ENCODE data around the gene PPARG. TPM values are rescaled to one million over a fixed set of nuclear protein-coding genes. Genes with fewer than 3 reads are reported as not detected.

Gene PPARG
- total and polyA plus RNA-seq, 10 donors, result 5.5 to 28.0 (median 19.4) TPM

DNA sequence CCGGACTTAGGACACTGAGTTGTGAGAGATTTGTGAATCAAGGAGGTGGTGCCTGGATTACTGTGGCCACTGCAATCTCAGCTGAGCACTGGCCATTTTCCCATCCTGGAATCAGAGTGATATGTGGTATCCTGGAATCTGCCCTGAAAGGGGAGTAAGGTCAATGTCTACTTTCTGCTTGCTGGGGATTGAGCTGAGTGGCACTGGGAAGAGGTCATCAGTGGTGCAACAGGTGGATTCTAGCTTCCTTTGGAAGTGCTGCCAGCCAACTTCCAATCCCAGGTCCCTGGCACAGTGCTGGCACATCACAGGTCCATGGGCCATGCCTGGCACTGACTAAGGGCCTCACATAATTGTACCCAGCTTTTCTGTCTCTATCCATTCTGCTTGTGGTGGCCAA is 174.8 kb downstream of the PPARG start:
- WGBS, 5 donors, result 43 to 100% (median 90%) methylated on average over 1 of the region's 1 CpG
- TF ChIP-seq POLR2AphosphoS5 (IDR thresholded peaks at IDR 0.05) (no peak), POLR2A (IDR thresholded peaks at IDR 0.05) (no peak)
- TF ChIP-seq, protein P1, sequence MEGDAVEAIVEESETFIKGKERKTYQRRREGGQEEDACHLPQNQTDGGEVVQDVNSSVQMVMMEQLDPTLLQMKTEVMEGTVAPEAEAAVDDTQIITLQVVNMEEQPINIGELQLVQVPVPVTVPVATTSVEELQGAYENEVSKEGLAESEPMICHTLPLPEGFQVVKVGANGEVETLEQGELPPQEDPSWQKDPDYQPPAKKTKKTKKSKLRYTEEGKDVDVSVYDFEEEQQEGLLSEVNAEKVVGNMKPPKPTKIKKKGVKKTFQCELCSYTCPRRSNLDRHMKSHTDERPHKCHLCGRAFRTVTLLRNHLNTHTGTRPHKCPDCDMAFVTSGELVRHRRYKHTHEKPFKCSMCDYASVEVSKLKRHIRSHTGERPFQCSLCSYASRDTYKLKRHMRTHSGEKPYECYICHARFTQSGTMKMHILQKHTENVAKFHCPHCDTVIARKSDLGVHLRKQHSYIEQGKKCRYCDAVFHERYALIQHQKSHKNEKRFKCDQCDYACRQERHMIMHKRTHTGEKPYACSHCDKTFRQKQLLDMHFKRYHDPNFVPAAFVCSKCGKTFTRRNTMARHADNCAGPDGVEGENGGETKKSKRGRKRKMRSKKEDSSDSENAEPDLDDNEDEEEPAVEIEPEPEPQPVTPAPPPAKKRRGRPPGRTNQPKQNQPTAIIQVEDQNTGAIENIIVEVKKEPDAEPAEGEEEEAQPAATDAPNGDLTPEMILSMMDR (IDR thresholded peaks at IDR 0.05 in 8 of 11, conservative IDR thresholded peaks at IDR 0.05 in 3 of 11), result no peak
- no peak for DNase-seq
- peak overlapping the region in 1 of 8 donors; percentile 75 for H3K27ac ChIP-seq
- no peaks in the 10 kb centered on the region for H3K27me3 ChIP-seq (replicated peaks in 1 of 7)
- no peak overlapping the region for H3K4me3 ChIP-seq
- H3K9me3 ChIP-seq, result no peaks in the 10 kb centered on the region
- intact Hi-C loops (cut with DNase I; ENCODE audit: low total_unique reads), result no loop called here
- peaks cover 0 to 27% (median 12%) of the 10 kb centered on the region in 6 donors for H3K4me1 ChIP-seq
- no peaks in the 10 kb centered on the region for H3K36me3 ChIP-seq

DNA sequence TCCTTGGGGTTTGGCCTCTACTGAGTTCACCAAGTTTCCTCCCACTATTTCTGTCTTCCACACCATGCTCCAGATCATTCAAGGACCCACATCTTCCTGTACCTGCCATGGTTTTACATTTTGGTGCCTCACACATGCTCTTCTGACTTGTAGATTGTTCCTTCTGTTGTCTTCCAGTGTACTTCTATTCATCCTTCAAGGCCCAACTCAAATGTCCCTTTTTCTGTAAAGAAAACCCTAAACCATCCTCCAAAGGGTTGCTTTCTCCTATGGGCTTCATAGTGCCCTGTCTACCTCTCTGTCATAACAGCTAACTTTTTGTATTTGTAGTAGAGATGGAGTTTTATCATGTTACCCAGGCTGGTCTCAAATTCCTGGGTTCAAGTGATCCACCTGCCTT is 175.3 kb downstream of the PPARG start:
- no peaks in the 10 kb centered on the region for H3K9me3 ChIP-seq
- no peak for DNase-seq
- H3K4me1 ChIP-seq, result peaks cover 0 to 22% (median 9%) of the 10 kb centered on the region in 6 donors
- no peaks in the 10 kb centered on the region for H3K36me3 ChIP-seq
- TF ChIP-seq, protein P1 (IDR thresholded peaks at IDR 0.05 in 8 of 11, conservative IDR thresholded peaks at IDR 0.05 in 3 of 11), result no peak
- TF ChIP-seq POLR2A (IDR thresholded peaks at IDR 0.05), result no peak
- TF ChIP-seq POLR2AphosphoS5 (IDR thresholded peaks at IDR 0.05), result no peak
- no peak overlapping the region for H3K27ac ChIP-seq
- H3K27me3 ChIP-seq (replicated peaks in 1 of 7), result no peaks in the 10 kb centered on the region
- H3K4me3 ChIP-seq, result no peak overlapping the region
- intact Hi-C loops (cut with DNase I; ENCODE audit: low total_unique reads), result no loop called here

DNA sequence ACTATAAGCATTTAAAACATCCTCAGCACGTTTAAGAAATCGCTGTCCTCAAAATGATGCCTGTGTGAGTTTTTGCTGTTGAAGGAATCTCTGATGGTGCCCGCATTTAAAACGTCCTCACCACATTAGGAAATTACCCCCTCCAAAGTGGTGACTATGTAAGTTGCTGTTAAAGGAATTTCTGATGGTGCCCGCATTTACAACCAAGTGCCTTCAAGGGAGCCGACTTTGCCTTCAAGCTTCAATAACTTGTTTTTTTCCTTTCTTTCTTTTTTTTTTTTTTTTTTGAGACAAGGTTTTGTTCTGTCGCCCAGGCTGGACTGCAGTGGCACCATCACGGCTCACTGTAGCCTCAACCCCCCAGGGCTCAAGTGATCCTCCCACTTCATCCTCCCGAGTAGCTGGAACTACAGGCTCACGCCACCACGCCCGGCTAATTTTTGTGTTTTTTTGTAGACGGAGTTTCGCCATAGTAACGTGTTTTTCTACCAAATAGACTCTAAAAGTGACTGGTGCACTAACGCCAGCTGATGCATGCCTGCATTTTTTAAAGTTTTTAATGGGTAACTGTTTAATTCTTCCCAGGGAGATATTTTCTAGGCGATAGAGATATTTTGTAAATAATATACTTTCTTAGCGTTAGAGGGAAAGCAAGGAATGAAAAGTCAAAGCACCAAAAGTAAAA is 176.4 kb downstream of the PPARG start:
- no peak for DNase-seq
- TF ChIP-seq, protein P1 (IDR thresholded peaks at IDR 0.05 in 8 of 11, conservative IDR thresholded peaks at IDR 0.05 in 3 of 11), result no peak
- no peak for TF ChIP-seq POLR2AphosphoS5 (IDR thresholded peaks at IDR 0.05)
- no peak for TF ChIP-seq POLR2A (IDR thresholded peaks at IDR 0.05)
- Histone ChIP-seq H3K27me3 (replicated peaks in 1 of 7) (no peaks in the 10 kb centered on the region), H3K4me3 (no peak overlapping the region), H3K9me3 (no peaks in the 10 kb centered on the region), H3K36me3 (no peaks in the 10 kb centered on the region), H3K4me1 (peaks cover 0 to 16% (median 9%) of the 10 kb centered on the region in 6 donors), H3K27ac (no peak overlapping the region)
- WGBS, 5 donors, result 90 to 94% (median 94%) methylated on average over 18 of the region's 18 CpGs
- intact Hi-C loops (cut with DNase I; ENCODE audit: low total_unique reads), result no loop called here

DNA sequence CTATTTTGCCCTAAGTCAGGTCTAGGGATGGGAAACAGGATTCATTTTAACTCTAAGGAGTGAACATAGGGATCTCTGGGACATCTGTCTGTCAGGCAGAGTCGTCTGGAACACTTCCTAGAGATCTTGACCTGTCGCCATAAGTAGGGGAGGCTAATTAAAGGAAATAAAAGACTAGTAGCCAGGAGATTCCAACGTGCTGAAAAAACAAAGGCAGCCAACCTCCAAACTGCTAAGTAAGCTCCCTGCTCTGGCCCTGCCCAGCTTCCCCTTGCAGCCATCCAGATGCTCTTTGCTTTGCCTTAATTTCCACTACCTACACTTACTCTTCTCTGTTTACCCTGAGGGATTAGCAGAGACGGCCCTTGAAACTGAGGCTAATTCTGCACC is 177.0 kb downstream of the PPARG start:
- Histone ChIP-seq H3K4me3 (no peak overlapping the region), H3K36me3 (no peaks in the 10 kb centered on the region), H3K27me3 (replicated peaks in 1 of 7) (no peaks in the 10 kb centered on the region), H3K4me1 (peaks cover 0 to 16% (median 9%) of the 10 kb centered on the region in 6 donors), H3K9me3 (no peaks in the 10 kb centered on the region), H3K27ac (no peak overlapping the region)
- 61 to 79% (median 74%) methylated on average over 4 of the region's 4 CpGs for WGBS, 5 donors
- DNase-seq, result no peak
- TF ChIP-seq POLR2AphosphoS5 (IDR thresholded peaks at IDR 0.05), result no peak
- no peak for TF ChIP-seq POLR2A (IDR thresholded peaks at IDR 0.05)
- TF ChIP-seq, protein P1 (IDR thresholded peaks at IDR 0.05 in 8 of 11, conservative IDR thresholded peaks at IDR 0.05 in 3 of 11), result no peak
- intact Hi-C loops (cut with DNase I; ENCODE audit: low total_unique reads), result no loop called here

Data from spleen (tissue), 11 donors.